Transverse colon (tissue), 4 donors: ENCODE data around the gene PYCR2. TPM values are rescaled to one million over a fixed set of nuclear protein-coding genes. Genes with fewer than 3 reads are reported as not detected.
"Not testable (repeated sequence)": the region's sequence is repeated elsewhere in the genome, so short reads cannot be mapped to it uniquely, and the experiment has no call there.

Source experiments
- DNase-seq: peaks from one replicate; pipeline ENCODE4 v3.0.0-alpha.2; 2019
- H3K27ac ChIP-seq, 4 donors: fragments of 200-600 bp; sonication (generic); 2 replicates each; pipeline ENCODE4 v1.5.1; 2016 to 2018; ENCODE audit warnings: inconsistent platforms in 4 of 4
- H3K27me3 ChIP-seq: fragments of 200-600 bp; sonication (generic); 2 replicates; pipeline ENCODE4 v1.5.1; 2017; ENCODE audit warnings: inconsistent platforms
- H3K36me3 ChIP-seq, 4 donors: fragments of 200-600 bp; sonication (generic); 2 replicates each; pipeline ENCODE4 v1.5.1; 2017 to 2019; ENCODE audit warnings: inconsistent platforms in 4 of 4
- H3K4me1 ChIP-seq, 4 donors: fragments of 200-600 bp; sonication (generic); 2 replicates each; pipeline ENCODE4 v1.5.1; 2017 to 2020; ENCODE audit warnings: inconsistent platforms in 4 of 4
- H3K4me3 ChIP-seq, 4 donors: fragments of 200-600 bp; sonication (generic); 1 replicate in 1 of 4; 2 replicates in 3 of 4; pipeline versions ENCODE4 v1.5.1 to v1.6.1; 2017 to 2019; ENCODE audit warnings: inconsistent platforms in 4 of 4
- H3K9me3 ChIP-seq, 2 donors: fragments of 200-600 bp; sonication (generic); 2 replicates each; pipeline ENCODE4 v1.5.1; 2017 to 2019; ENCODE audit warnings: inconsistent platforms in 2 of 2
- EP300 ChIP-seq: sonication (generic); formaldehyde crosslinking; IDR thresholded peaks from one replicate; pipeline ENCODE4 v1.6.1; 2017; ENCODE audit warnings: antibody characterized with exemption, low read depth
- POLR2A ChIP-seq: fragments of 450-650 bp; IDR thresholded peaks from one replicate; pipeline ENCODE4 v1.6.1; 2016; ENCODE audit warnings: antibody characterized with exemption, mild to moderate bottlenecking, moderate library complexity
- POLR2AphosphoS5 ChIP-seq, 3 donors: sonication (generic); formaldehyde crosslinking; IDR thresholded peaks; one replicate each; pipeline ENCODE4 v1.6.1; 2016; ENCODE audit warnings: antibody characterized with exemption in 3 of 3
- WGBS, 2 donors: methylation state at CpG; one replicate each; pipeline ENCODE4 v1.1.5; 2018; ENCODE audit warnings: low coverage in 1 of 2; 5-methylcytosine and 5-hydroxymethylcytosine counted together
- in situ Hi-C, 4 donors: fragments of 200-750 bp; cut with MboI; loops; one replicate each; pipeline versions ENCODE4 v1.15.0 to v1.15.1; 2017; ENCODE audit warnings: low sequenced_read_pairs in 3 of 4, low pct_ligation_motif_present in 1 of 4, low pct_unique_long_range_greater_than_20kb in 1 of 4
- intact Hi-C: fragments of 100-400 bp; cut with DNase I; formaldehyde crosslinking; loops from one replicate; pipeline ENCODE4 v1.15.1; 2023; ENCODE audit warnings: low total_unique reads
- total RNA-seq, 4 donors: library from RNA; depleted of rRNA; stranded (reverse); fragments of >200 nt; gene quantifications; one replicate each; pipeline ENCODE4 v1.1.0, GENCODE V29; 2016
- TF ChIP-seq, protein P1 (sequence below), 5 experiments: fragments of 200-600 bp in 3 of 5; fragments of 450-650 bp in 2 of 5; sonication (generic) in 3 of 5; IDR thresholded peaks; 1 replicate in 2 of 5; 2 replicates in 3 of 5; pipeline ENCODE4 v1.5.1; 2016 to 2017; ENCODE audit warnings: antibody characterized with exemption in 5 of 5, inconsistent platforms in 3 of 5, mild to moderate bottlenecking in 2 of 5, moderate library complexity in 1 of 5

Gene PYCR2
- total RNA-seq, 4 donors from 2014 or later: 26.5 to 40.6 (median 32.2) TPM

DNA sequence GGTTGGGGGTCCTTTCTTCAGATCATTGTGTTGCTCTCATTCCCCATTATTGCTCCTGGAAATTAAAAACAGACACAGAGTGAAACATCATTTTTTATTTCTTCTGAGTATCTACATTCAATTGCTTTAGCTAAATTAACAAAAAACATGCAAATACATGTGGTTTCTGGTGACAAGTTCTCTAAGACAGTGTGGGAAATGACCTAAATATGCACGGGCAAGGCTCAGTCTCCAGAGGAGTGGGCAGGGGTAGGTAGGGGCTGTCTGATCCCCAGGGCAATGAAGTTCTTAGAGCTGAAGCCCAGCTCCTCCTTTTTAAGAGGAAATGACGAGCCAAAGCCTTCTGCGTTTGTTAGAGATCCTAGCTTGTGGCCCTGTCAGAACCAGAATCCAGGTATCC lies 12.5 kb upstream of the PYCR2 start:
- DNase-seq: no peak
- in situ Hi-C loops: no loop called here
- no peaks in the 10 kb centered on the region for H3K36me3 ChIP-seq
- TF ChIP-seq, protein P1, sequence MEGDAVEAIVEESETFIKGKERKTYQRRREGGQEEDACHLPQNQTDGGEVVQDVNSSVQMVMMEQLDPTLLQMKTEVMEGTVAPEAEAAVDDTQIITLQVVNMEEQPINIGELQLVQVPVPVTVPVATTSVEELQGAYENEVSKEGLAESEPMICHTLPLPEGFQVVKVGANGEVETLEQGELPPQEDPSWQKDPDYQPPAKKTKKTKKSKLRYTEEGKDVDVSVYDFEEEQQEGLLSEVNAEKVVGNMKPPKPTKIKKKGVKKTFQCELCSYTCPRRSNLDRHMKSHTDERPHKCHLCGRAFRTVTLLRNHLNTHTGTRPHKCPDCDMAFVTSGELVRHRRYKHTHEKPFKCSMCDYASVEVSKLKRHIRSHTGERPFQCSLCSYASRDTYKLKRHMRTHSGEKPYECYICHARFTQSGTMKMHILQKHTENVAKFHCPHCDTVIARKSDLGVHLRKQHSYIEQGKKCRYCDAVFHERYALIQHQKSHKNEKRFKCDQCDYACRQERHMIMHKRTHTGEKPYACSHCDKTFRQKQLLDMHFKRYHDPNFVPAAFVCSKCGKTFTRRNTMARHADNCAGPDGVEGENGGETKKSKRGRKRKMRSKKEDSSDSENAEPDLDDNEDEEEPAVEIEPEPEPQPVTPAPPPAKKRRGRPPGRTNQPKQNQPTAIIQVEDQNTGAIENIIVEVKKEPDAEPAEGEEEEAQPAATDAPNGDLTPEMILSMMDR (IDR thresholded peaks at IDR 0.05): no peak
- TF ChIP-seq EP300: no peak
- TF ChIP-seq POLR2A: no peak
- peaks cover 5 to 9% (median 8%) of the 10 kb centered on the region in 4 donors for H3K4me1 ChIP-seq
- no peaks in the 10 kb centered on the region for H3K9me3 ChIP-seq
- WGBS, 2 donors: 58 to 69% methylated on average over 2 to 3 of the region's 3 CpGs
- intact Hi-C loops: no loop called here
- no peaks in the 10 kb centered on the region for H3K27me3 ChIP-seq
- no peak overlapping the region for H3K4me3 ChIP-seq
- no peak overlapping the region for H3K27ac ChIP-seq

DNA sequence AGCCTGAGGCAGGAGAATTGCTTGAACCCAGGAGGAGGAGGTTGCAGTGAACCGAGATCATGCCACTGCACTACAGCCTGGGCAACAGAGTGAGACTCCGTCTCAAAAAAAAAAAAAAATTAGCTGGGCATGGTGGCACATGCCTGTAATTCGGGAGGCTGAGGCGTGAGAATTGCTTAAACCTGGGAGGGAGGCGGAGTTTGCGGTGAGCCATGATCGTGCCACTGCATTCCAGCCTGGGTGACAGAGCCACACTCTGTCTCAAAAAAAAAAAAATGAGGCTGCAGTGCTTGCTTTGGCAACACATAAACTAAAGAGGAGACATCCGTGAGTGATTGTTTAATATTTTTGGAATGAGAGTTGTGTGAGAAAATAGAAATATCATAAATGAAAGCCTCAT lies 12.0 kb upstream of the PYCR2 start:
- 82 to 87% methylated on average over 7 to 8 of the region's 8 CpGs for WGBS, 2 donors
- in situ Hi-C loops, H3K9me3 ChIP-seq, H3K27me3 ChIP-seq, H3K36me3 ChIP-seq, H3K4me3 ChIP-seq, H3K27ac ChIP-seq, H3K4me1 ChIP-seq, DNase-seq, intact Hi-C loops: not testable (repeated sequence)

- Histone ChIP-seq H3K36me3 (no peaks in the 10 kb centered on the region), H3K27ac (no peak overlapping the region), H3K4me3 (no peak overlapping the region), H3K9me3 (no peaks in the 10 kb centered on the region), H3K4me1 (no peaks in the 10 kb centered on the region), H3K27me3 (no peaks in the 10 kb centered on the region)
- no peak for DNase-seq
- TF ChIP-seq EP300: no peak
- TF ChIP-seq POLR2A: no peak
- TF ChIP-seq, protein P1 (IDR thresholded peaks at IDR 0.05): no peak
- TF ChIP-seq POLR2AphosphoS5 (IDR thresholded peaks at IDR 0.05): no peak
- 91 to 100% methylated on average over 2 to 5 of the region's 5 CpGs for WGBS, 2 donors
- intact Hi-C loops: no loop called here
- in situ Hi-C loops: no loop called here
These were observed 10.7 kb upstream of the PYCR2 start for GRCh38 chr1:225934711-225935110.

- H3K9me3 ChIP-seq: no peaks in the 10 kb centered on the region
- H3K27me3 ChIP-seq: no peaks in the 10 kb centered on the region
- intact Hi-C loops (no loop called here), in situ Hi-C loops (no loop called here)
- WGBS, 2 donors: 87 to 95% methylated on average over 2 of the region's 2 CpGs
- no peaks in the 10 kb centered on the region for H3K36me3 ChIP-seq
- TF ChIP-seq EP300: no peak
- no peak for TF ChIP-seq POLR2AphosphoS5 (IDR thresholded peaks at IDR 0.05)
- no peak for DNase-seq
- no peak overlapping the region for H3K27ac ChIP-seq
- H3K4me1 ChIP-seq: no peaks in the 10 kb centered on the region
- no peak overlapping the region for H3K4me3 ChIP-seq
These were observed 9.0 kb upstream of the PYCR2 start for GRCh38 chr1:225933072-225933471.

- Histone ChIP-seq H3K27me3 (no peaks in the 10 kb centered on the region), H3K4me3 (no peak overlapping the region), H3K36me3 (no peaks in the 10 kb centered on the region), H3K4me1 (no peaks in the 10 kb centered on the region), H3K9me3 (no peaks in the 10 kb centered on the region), H3K27ac (no peak overlapping the region)
- TF ChIP-seq, protein P1 (IDR thresholded peaks at IDR 0.05): no peak
- no peak for TF ChIP-seq POLR2A
- no peak for TF ChIP-seq EP300
- TF ChIP-seq POLR2AphosphoS5 (IDR thresholded peaks at IDR 0.05): no peak
- WGBS, 2 donors: 75 to 90% methylated on average over 3 to 5 of the region's 5 CpGs
- intact Hi-C loops (no loop called here), in situ Hi-C loops (no loop called here)
- no peak for DNase-seq
These were observed 7.5 kb upstream of the PYCR2 start for GRCh38 chr1:225931270-225932136.
